Effector CD8-positive, alpha-beta T cell (primary cell): ENCODE results near the gene TMCO4.
"Not testable (repeated sequence)": the region's sequence is repeated elsewhere in the genome, so short reads cannot be mapped to it uniquely, and the experiment has no call there.

Experiments used
- DNase-seq: peaks from one replicate; lab custom pipeline; 2025; lab: John Stamatoyannopoulos, UW
- total RNA-seq, 4 experiments: gene quantifications; one replicate each; lab custom pipeline; 2026; lab: John Stamatoyannopoulos, UW

The TMCO4 gene
- total RNA-seq, result 27.1 to 38.2 (median 33.8) reads per million in 4 experiments

DNA sequence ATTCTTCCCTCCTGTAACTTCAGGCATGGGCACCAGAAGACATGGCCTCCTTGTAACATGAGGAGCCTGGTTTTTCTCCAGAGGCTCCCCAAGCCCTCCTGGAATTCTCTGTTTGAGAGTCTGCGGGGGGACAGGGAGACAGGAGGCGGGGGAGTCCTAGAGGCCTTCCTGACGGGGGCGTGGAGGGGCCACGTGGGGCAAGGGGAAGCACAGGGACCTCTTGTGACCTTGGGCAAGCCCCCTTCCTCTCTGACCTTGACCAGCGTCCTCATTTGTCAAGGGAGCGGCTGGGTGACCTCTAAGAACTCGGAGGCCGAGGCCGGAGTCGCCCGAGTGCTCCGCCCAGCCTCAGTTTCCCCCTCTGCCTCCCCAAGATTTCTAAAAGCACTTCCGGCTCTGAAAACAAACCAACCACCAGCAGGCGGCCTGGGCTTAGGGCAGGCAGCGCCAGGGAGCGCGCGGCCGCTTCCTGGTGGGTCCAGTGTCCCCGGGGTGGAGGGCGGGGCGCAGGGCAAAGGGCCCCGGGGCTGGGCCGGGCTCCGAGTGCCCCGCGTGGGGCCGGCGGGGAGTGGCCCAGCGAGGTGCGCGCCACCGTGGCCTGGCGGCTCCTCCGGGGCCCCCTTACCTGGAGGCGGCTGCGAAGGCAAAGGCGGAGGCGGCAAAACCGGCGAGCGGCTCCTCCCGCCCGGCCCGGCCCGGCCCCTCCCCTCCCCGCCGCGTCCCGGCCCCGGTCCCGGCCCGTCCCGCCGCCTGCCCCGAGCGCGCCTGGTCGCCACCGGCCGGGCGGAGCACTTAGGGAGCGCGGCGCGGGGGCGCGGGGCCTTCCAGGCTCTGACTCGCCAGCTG is at the start of gene TMCO4:
TSS of gene TMCO4 (minus strand) at position 687 of the 846 bp plus-strand sequence. CDS start 19,158 bp downstream, outside the sequence.
- peak; percentile 12 for DNase-seq

DNA sequence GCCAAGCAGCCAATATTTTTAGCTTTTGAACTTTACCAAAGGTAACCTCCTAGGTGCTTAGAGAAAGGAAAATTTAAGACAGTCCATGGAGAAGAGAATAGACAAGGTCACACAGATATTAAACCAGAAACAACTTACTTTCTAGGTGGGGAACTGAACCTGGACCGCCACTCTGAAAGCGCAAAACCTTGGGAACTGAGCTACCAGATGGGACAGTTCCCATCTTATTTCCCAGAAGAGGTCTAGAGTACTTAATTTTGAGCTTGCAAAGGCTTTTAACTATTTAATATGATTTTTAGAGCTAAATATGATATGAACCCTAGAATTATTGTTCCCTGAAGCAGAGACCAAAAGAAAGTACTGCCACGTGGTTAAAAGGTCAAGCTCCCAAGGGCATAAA is 49.6 kb upstream of the TMCO4 start:
- DNase-seq, result not testable (repeated sequence)

DNA sequence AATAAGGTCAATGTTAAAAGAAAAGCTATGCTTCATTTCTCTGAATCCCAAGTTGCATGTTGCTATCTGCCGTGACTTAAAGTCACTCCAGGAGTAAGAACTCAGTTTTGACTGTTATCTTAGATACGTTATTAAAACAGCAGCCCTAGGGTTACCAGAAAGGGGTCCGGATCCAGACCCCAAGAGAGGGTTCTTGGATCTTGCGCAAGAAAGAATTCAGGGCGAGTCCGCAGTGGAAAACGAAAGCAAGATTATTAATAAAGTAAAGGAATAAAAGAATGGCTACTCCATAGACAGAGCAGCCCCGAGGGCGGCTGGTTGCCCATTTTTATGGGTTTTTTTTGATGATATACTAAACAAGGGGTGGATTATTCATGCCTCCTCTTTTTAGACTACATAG is 47.6 kb upstream of the TMCO4 start:
- DNase-seq, result not testable (repeated sequence)

DNA sequence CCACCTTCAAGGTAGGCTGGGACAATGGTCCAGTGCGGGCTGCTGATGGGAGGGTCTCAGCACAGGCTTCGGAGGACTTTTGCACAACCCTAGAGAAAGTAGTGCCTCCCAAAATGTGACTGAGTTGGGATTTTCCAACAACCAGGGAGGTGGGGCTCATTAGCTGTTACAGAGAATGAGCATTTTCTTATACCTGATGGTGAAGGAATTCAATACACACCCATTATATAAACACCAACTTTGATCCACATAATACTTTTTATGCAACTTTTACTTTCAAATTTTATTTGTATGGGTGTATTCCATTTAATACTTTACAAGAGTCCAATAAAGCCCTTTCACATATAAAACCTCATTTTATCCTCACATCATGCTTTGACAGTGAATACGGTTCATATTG is 46.6 kb upstream of the TMCO4 start:
- DNase-seq, result no peak

DNA sequence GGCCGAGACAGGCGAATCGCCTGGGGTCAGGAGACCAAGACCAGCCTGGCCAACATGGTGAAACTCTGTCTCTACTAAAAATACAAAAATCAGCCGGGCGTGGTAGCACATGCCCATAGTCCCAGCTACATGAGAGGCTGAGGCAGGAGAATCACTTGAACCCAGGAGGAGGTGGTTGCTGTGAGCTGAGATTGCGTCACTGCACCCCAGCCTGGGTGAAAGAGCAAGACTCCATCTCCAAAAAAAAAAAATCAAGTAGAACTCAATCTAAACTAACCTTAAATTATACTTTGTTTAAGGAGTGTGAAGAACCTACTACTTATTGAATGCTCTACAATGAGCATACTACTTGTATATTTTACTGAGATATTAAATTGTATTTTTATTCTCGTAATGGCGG is 45.8 kb upstream of the TMCO4 start:
- DNase-seq, result no peak

DNA sequence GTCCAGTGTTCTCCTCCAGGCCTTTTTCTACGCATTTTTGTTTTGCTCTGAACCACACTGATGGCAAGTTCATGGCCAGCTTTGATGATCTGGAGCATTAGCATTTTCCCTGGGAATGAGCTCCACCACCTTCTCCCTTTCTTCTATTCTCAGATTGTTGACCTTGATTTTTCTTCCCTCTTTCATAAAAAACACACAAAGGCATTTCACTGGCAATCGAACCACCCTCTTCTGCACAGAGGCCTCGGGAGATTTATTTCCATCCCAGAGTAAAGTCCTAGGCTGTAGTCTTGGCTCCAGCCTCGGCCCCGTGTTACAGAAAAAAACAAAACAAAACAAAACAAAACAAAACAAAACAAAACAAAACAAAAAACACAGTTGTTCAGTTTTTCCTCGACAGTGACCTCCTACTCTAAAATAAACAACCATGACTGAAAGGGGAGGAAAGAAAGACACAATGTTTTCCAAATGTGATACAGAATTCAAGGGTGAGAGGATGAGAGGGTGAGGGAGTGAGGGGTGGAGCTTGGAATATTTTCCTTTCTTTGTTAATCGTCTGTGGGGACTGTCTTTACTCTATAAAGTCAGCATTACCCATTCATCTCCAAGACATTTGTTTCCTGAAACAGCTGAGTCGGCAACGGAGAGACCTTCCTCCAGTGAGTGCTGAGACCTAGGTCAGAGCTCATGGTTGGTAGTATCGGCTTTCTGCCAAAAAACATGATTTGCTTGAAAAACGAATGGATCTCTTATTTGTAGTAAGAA is 45.2 kb upstream of the TMCO4 start:
- no peak for DNase-seq

DNA sequence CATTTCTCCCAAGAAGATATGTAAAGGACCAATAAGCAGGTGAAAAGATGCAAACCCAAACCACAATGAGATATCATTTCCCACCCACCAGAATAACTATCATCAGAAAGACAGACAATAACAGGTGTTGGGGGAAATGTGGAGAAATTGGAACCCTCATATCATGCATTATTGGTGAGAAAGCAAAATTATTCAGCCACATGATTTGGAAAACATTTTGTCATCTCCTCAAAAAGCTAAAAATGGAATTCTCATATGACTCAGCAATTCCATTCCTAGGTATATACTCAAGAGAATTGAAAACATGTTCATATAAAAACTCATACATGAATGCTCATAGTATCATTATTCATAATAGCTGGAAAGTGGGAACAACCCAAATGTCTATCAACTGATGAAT is 40.5 kb upstream of the TMCO4 start:
- no peak for DNase-seq

DNA sequence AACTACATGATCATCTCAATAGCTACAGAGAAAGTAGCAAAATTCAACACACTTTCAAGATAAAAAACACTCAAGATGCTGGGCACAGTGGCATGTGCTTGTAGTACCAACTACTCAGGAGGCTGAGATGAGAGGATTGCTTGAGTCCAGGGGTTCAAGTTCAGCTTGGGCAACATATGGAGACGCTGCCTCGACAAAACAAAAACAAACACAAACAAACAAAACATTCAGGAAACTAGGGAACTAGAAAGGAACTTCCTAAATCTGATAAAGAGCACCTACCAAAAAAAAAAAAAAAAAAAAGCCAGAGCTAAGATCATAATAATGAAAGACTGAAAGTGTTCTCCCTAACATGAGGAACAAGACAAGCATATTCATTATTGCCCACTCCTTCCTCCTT is 38.1 kb upstream of the TMCO4 start:
- DNase-seq, result no peak

DNA sequence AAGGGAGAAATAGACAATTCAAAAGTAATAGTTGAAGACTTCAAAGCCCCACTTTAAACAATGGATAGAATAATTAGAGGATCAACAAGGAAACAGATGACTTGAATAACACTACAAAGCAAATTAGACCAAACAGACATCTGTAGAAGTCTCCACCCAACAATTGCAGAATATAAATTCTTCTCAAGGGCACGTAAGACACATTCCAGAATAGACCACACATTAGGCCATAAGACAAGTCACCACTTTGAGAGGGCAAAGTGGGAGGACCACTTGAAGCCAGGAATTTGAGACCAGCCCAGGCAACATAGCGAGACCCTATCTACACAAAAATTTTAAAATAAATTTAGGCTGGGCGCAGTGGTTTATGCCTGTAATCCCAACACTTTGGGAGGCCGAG is 35.9 kb upstream of the TMCO4 start:
- DNase-seq, result no peak

DNA sequence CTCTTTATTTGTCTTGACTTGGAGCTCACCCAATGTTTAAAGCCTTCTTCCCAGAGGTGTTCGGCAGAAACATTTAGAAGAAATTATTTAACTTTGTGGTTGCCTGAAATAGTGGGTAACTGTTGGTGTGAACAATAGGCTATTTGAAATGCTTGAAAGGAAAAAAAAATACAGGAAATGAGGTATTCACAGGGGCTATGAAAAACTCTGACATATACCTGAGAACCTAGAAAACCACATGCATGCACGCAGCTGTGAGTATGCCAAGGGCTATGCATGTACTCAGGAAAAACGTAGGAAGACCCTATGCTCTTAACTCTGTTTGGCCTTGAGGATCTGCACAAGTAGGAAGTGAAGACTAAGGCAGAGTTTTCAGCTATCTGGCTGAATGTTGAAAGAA is 31.7 kb upstream of the TMCO4 start:
- DNase-seq, result no peak

DNA sequence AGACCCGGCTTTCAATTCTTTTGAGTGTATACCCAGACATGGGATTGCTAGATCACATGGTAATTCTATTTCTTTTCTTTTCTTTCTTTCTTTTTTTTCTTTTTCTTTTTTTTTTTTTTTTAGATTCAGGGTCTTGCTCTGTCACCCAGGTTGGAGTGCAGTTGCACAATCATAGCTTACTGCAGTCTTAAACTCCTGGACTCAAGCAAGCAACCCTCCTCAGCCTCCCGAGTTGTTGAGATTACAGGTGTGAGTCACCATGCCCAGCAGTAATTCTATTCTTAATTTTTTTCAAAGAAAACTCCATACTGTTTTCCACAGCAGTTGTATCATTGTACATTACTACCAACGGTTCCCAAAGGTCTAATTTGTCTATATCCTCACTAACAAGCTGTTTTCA is 28.8 kb upstream of the TMCO4 start:
- DNase-seq, result no peak

DNA sequence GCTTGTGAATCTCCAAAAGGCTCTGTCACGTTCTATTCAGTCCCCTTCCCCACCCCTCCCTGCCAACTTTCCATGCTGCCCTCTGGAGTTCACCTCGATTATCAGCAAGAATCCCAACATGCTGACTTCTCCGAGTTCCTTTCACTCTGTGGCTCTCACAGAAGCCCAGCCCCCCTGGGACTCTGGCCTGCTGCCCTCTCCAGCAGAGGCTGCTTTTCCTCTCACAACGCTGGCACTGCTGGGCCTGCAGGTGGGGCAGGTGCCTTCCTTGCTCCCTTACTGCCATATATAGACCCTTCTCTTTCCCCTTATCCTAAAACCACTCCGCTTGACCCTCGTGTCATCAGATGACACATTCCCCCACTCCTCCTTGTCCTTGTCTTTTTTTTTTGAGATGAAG is 25.6 kb upstream of the TMCO4 start:
- no peak for DNase-seq

DNA sequence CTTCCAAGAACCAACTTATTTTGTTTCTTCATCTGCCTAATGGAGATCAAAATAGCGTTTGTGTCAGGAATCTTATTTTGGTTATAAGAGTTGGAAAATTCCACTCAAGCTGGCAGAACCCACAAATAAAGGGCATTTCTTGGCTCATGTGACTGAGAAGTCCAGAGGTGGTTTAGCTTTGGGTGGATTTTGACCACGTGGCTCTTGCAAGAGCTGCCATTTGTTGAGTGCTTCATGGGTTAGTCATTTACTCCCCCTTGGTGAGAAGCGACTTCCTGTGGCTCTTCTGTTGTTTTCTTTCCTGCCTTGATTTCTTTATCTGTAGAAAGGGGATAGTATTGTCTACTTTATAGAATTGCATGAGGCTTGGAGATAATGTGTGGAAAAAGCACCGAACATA is 24.8 kb upstream of the TMCO4 start:
- DNase-seq, result no peak

DNA sequence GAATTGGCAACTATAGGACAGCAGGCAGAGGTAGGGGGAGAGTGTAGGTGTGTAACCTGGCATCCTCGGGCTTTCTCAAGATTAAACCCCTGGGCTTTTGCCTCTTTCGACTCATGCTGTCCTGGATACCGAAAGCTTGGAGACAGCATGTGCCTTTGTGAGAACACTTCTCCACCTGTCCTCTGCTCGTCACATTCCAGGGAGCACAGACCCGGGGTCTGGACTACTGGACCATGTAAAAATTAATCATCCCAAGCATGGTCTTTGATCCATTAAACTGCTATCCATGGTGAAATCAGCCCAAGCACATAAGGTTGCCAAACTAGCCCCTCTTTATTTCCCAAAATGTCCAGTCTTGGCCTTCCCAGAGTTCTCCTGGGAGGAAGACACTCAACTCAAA is 24.3 kb upstream of the TMCO4 start:
- DNase-seq, result no peak

DNA sequence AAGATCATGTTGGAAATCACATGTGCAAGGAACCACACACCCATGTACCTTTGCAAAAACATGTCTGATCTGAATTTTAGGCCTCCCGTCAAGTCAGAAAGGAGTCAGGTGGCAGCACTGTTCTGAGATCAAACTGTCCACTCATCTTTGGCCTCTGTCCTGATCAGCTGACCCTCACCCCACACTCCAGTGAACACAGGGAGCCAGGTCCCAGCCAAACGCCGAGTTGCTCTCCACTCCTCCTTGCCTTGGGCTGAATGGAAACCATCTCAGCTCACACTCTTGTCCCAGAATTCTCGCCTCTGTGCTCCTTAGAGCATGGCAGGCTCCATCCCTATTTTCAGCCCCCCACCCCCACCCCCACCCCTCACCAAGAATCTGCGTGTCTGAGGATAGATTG is 20.0 kb upstream of the TMCO4 start:
- no peak for DNase-seq

DNA sequence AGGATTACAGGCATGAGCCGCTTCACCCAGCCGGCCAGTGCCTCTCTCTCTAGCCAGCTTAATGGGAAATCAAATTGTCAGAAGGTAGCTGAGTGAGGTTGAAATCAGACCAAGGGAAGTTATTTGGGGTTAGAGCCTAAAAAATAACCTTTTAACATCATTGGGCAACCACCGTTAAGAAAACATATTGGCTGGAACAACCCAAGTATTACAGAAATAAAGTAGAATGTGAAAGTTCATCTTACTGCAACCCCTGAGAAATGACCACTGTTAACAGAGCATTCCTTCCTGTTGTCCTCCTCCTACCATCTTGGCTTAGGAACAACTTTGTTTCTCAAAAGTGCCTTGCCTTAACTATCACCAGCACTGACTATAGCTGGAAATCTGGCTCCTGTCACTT is 18.6 kb upstream of the TMCO4 start:
- DNase-seq, result no peak

DNA sequence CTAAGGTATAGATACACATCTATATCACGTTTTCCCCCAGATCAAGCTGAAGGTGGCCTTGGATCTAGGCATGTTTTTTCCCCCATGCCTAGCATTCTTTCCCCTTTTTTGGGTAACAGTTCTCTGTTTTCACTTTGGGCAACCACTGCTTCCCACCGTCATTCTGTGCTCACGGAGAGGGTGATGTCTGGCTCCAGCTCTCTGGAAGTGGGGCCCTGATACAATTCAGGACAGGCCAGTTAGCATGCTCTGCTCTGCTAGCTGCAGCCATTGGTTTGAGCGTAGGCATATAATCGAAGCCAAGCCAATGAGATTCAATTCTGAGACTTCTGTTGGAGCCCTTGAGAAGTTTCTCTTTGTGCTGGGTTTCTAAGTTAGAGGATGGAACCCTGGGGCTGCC is 17.4 kb upstream of the TMCO4 start:
- no peak for DNase-seq

DNA sequence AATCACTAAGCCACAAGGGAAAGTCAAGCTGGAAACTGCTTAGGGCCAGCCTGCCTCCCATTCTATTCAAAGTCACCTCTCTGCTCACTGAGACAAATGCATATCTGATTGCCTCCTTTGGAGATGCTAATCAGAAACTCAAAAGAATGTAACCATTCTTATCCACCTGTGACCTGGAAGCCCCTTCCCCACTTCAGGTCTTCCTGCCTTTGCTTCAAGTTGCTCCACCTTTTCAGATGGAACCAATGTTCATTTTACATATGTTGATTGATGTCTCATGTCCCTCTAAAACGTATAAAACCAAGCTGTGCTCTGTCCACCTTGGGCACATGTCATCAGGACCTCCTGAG is 17.0 kb upstream of the TMCO4 start:
- not testable (repeated sequence) for DNase-seq

DNA sequence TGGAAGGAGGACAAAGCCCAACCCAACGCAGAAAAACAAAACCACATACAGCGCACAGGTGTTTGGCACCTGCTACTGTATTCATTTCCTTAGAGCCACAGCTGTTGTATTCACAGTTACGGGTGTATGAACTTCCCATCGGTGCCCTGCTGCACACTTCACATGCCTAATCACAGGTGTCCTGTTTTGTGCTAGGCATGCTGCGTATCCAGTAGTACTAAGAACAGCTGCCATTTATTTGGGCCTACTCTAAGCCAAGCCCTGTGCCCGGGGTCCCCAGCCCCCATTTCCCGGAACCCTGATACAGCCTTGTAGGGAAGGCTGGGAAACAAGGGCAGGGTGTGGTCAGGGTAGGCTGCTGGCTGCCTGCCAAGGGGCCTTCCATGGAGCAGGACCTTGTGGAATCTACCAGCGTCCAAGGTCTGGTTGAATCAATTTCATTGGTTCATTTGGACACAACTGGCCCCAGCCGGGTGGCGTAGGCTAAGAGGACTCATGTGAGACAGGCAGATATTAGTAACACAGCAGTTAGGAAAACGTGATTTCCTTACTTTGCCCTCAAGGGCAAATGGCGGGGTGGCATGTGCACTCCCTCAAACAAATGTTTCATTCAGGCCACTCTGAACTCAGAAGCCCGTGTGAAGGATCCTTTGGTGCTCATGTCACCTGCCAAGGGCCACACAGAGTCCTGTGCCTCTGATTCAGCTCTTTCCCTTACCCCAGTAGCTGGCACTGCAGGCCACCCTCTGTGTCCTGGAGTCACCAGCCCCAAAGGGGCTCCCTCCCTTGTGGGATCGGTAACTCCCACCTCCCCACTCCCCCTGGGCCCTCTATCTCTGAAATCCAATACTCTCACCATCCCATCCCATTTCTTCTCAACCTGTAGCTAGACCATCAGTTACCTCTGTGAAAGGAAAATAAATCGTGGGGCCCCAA is 16.4 kb upstream of the TMCO4 start:
- no peak for DNase-seq

DNA sequence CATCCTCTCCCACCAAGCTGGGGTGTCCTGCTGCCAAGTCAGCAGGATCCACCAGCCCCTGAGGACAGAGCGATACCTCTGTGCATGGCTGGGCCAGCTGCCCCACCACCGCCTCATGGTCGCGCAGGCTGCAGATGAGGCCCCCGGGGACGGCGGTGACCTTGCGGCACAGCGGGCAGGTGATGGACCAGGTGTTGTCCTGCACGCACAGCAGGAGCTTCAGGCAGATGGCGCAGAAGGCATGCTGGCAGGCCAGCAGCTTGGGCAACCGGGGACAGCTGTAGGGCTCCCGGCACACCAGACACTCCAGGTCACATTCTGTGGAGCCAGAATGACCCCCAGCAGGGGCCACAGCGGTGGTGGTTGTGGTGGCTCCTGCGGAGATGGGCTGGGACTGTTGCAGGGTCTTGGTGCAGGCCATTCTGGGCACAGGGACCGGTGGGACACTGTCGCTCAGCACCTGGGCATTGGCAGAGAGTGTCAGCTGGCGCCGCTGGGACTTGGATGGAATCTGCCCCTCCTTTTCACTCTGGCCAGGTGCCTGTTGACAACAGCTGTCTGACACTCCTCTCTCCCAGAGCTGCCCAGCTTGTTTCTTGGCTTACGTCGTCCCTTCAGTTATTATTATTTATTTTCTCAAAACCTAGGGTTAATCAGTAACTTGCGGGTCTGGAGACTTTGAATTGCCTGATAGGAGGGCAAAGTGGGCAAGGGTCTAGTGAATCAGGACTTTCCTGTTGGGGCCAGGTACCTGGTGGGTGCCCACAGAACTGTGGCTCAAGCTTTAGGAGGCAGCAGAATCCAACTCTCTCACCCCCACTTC is 15.2 kb upstream of the TMCO4 start, which contains the start of gene RNF186:
TSS of gene RNF186 (minus strand) at position 603 of the 823 bp plus-strand sequence. CDS start at position 421, 182 bp downstream.
- no peak for DNase-seq

DNA sequence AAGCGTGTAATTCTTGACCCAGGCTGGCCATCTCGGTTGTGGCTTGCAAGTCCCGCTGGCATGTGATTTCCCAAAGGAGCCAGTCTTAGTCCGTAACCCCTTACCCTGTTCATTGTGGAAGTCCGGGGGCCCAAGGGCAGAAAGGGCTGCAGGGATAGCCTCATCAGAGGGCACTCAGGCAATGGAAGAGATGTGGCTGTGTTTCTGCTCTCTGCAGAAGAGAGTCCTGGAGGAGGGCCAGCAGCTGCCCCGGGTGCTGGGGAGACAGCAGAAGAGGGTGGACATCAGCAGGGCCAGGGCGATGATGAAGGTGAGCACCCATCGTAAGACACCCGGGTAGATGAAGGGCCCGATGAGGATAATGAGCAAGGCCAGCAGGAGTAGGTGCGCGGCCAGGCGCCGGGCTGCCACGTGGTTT is 14.5 kb upstream of the TMCO4 start:
- DNase-seq, result no peak
